ENCODE data around the gene HRAS. TPM values are rescaled to one million over a fixed set of nuclear protein-coding genes. Genes with fewer than 3 reads are reported as not detected.

HRAS gene
- total RNA-seq, 1 donor from 2014 or later: 63.2 TPM

- no peak for TF ChIP-seq CTCF (conservative IDR thresholded peaks at IDR 0.05; ENCODE audit: low read depth, low read length)
- no peak for DNase-seq (ENCODE audit: low read depth)
- H3K4me3 ChIP-seq (ENCODE audit: low read depth, low read length): no peak overlapping the region
Observed at GRCh38 chr11:541433-541885, 6.1 kb upstream of the HRAS start.

DNA sequence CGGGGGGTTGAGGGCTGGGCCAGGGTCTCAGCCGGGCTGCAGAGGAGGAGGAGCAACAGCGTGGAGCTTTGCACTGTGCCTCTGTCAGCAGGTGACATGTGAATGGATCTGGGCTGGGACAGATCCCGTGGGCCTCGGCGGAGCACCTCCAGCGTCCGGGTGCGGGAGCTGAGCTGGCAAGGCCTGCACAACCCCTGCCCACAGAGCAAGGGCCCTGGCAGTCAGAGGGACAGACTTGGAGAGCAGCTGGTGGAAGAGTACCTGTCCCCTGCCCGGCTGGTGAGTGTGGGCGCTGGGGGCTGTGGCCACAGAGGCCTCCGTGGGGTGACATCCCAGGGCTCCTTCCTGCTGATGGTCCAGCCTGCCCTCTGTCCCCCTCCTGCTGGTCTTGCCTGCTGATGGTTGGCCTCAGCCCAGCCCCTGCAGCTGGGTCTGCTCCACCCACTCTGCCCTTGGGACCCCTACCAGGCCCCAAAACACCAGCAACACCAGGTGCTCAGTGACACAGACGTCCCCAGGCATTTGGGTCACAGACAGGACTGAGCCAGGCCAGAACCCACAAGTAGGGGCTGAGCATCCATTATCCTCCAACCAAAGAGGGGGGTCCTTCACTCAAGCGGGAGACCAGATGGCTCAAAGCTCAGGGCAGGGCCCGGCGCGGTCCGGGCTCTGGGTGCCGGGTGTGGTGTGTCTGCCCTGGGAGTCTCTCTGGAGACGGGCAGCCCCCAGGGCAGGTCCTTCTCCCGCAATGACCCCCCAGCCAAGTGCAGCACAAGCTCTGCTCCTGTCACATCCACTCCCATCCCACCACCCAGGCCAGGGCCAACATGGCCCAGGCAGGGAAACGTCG lies 5.4 kb upstream of the HRAS start:
- H3K4me3 ChIP-seq (ENCODE audit: low read depth, low read length): no peak overlapping the region
- no peak for DNase-seq (ENCODE audit: low read depth)
- TF ChIP-seq CTCF (conservative IDR thresholded peaks at IDR 0.05; ENCODE audit: low read depth, low read length): no peak

GRCh38 chr11:539971-540481 lies 4.7 kb upstream of the HRAS start:
- TF ChIP-seq CTCF (conservative IDR thresholded peaks at IDR 0.05; ENCODE audit: low read depth, low read length): no peak
- no peak overlapping the region for H3K4me3 ChIP-seq (ENCODE audit: low read depth, low read length)
- DNase-seq (ENCODE audit: low read depth): no peak

DNA sequence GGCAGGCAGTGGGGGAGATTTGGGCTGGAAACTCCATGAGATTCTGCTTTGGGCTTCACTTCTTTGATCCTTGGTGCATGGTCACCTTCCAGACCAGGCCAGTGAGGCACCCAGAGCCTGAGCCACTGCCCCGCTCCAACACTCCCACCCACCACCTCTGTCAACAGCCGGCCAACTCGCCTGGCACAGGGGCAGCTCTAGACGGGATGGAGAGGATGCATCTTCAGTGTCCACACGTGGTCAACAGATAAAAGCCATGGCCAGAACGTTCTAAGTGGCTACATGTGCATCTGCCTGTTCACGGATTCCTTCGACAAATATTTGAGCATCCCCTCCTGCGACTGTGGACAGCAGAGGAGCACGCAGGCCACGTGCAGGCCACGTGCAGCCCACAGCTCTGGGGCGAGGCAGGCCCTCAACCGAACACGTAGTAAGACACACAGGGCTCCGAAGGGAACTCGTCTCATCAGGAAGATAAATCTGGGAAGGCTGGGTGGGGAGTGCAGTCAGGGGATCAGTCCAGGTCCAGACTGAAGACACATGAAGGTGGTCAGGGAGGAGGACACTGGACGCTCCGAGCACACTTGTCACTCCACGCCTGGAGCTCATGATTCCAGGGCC lies 3.2 kb upstream of the HRAS start:
- H3K4me3 ChIP-seq (ENCODE audit: low read depth, low read length): no peak overlapping the region
- no peak for TF ChIP-seq CTCF (conservative IDR thresholded peaks at IDR 0.05; ENCODE audit: low read depth, low read length)
- DNase-seq (ENCODE audit: low read depth): no peak

GRCh38 chr11:537622-538430 lies 2.5 kb upstream of the HRAS start:
- H3K4me3 ChIP-seq (ENCODE audit: low read depth, low read length): peak overlapping the region; percentile 74
- TF ChIP-seq CTCF (conservative IDR thresholded peaks at IDR 0.05; ENCODE audit: low read depth, low read length): no peak
- DNase-seq (ENCODE audit: low read depth): no peak

DNA sequence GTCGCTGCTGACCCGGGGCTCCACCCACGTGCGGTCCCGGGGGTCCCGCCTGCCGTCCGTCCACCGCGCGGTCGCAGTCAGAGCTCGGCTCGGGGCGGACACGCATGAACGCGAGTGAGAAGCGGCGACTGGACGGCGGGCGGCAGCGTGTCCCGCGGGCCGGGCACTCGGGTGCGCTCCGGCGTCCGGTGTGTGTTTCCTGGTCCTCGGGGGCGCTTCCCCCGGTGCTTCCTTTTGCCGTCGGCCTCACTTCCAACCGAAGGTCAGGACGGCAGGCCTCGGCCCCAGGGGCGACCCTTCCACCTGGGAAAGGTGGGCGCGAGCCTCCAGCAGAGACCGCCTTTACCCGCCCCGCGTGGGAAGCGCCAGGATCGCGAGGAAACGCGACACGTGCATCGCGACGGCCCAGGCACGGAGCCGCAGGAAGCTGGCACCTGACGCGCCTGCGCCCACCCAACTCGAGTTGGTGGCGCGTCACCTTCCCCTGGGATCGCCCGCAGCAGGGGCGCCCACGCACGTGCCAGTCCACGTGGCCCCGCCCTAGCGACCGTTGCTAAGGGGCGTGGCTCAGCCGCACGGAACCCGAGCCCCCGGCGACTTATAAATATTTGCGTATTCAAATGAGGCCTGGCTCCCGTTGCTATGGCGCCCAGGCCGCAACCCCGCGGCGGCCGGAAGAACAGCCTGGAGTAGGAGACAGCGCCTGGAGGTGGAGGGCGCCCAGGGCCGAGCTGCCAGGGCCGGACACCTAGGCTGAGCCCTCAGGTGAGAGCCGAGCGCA lies 1.7 kb upstream of the HRAS start, which contains the start of gene LRRC56:
Gene LRRC56, plus strand, starts transcription at position 687 of the 781 bp plus-strand sequence. CDS start 3,158 bp downstream, outside the sequence.
- TF ChIP-seq CTCF (conservative IDR thresholded peaks at IDR 0.05; ENCODE audit: low read depth, low read length): no peak
- peak within 1 kb of the TSS; percentile 74 for H3K4me3 ChIP-seq (ENCODE audit: low read depth, low read length)

More for the DNA sequence above, 1.7 kb upstream of the HRAS start, which contains the start of gene LRRC56:
- no peak for DNase-seq (ENCODE audit: low read depth)

All from epithelial cell of proximal tubule (primary cell).